ENCODE measurements around the gene DNAH14. TPM values are rescaled to one million over a fixed set of nuclear protein-coding genes. Genes with fewer than 3 reads are reported as not detected.

The DNAH14 gene
- total RNA-seq, 1 experiment from 2014 or later = 47.0 TPM

DNA sequence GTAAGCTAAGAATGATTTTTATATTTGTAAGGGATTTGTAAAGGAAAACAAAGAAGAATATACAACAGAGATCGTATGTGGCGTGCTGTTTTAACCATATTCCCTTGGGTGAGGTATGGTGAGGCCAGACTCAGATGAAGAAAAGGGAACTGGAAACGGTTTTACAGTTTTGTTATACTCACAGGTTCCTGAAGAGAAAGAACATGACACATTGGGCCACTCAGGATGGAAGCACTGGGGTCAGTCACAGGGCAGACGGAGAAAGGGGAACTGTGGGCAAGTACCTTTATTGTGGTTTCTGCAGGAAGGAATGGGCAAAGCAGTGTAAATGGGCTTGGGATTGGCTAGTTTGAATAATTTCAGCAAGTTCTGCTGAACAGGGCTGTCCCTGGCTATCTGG lies 321.0 kb downstream of the DNAH14 start:
- TF ChIP-seq, protein P1, sequence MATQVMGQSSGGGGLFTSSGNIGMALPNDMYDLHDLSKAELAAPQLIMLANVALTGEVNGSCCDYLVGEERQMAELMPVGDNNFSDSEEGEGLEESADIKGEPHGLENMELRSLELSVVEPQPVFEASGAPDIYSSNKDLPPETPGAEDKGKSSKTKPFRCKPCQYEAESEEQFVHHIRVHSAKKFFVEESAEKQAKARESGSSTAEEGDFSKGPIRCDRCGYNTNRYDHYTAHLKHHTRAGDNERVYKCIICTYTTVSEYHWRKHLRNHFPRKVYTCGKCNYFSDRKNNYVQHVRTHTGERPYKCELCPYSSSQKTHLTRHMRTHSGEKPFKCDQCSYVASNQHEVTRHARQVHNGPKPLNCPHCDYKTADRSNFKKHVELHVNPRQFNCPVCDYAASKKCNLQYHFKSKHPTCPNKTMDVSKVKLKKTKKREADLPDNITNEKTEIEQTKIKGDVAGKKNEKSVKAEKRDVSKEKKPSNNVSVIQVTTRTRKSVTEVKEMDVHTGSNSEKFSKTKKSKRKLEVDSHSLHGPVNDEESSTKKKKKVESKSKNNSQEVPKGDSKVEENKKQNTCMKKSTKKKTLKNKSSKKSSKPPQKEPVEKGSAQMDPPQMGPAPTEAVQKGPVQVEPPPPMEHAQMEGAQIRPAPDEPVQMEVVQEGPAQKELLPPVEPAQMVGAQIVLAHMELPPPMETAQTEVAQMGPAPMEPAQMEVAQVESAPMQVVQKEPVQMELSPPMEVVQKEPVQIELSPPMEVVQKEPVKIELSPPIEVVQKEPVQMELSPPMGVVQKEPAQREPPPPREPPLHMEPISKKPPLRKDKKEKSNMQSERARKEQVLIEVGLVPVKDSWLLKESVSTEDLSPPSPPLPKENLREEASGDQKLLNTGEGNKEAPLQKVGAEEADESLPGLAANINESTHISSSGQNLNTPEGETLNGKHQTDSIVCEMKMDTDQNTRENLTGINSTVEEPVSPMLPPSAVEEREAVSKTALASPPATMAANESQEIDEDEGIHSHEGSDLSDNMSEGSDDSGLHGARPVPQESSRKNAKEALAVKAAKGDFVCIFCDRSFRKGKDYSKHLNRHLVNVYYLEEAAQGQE (IDR thresholded peaks at IDR 0.05; ENCODE audit: insufficient read depth in 1 of 2, low read depth in 2 of 2, low read length in 1 of 2) = no peak
- TF ChIP-seq SIN3A (IDR thresholded peaks at IDR 0.05; ENCODE audit: borderline replicate concordance, insufficient read depth, low read depth, low read length) (no peak), POLR2AphosphoS5 (IDR thresholded peaks at IDR 0.05; ENCODE audit: low read depth, low read length) (no peak), TCF7L2 (IDR thresholded peaks at IDR 0.05; ENCODE audit: low read depth, low read length) (no peak)
- TF ChIP-seq, protein P2, sequence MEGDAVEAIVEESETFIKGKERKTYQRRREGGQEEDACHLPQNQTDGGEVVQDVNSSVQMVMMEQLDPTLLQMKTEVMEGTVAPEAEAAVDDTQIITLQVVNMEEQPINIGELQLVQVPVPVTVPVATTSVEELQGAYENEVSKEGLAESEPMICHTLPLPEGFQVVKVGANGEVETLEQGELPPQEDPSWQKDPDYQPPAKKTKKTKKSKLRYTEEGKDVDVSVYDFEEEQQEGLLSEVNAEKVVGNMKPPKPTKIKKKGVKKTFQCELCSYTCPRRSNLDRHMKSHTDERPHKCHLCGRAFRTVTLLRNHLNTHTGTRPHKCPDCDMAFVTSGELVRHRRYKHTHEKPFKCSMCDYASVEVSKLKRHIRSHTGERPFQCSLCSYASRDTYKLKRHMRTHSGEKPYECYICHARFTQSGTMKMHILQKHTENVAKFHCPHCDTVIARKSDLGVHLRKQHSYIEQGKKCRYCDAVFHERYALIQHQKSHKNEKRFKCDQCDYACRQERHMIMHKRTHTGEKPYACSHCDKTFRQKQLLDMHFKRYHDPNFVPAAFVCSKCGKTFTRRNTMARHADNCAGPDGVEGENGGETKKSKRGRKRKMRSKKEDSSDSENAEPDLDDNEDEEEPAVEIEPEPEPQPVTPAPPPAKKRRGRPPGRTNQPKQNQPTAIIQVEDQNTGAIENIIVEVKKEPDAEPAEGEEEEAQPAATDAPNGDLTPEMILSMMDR (IDR thresholded peaks at IDR 0.05) = no peak
- CTCF ChIA-PET = no interaction called here
- in situ Hi-C loops (cut with HindIII; ENCODE audit: low pct_unique_long_range_greater_than_20kb, low sequenced_read_pairs) (no loop called here), intact Hi-C loops (cut with micrococcal nuclease; ENCODE audit: unreplicated experiment) (no loop called here)
- no TSS peak for BruUV-seq (replicated peaks)
- no peak for ATAC-seq
- no peak overlapping the region for H3K4me3 ChIP-seq (ENCODE audit: low read depth in 2 of 2, low read length in 2 of 2)
- no peak overlapping the region for H3K27ac ChIP-seq (ENCODE audit: low read length)
- POLR2A ChIA-PET = no interaction called here
- H3K9me3 ChIP-seq (ENCODE audit: control insufficient read depth, insufficient read depth, low read depth, low read length) = no peaks in the 10 kb centered on the region
- no peak for DNase-seq (ENCODE audit: low read depth, low spot score)
- H3K4me1 ChIP-seq (ENCODE audit: control insufficient read depth, insufficient read depth, low read length) = no peaks in the 10 kb centered on the region
- no peaks in the 10 kb centered on the region for H3K27me3 ChIP-seq (ENCODE audit: control insufficient read depth, insufficient read depth, low read length)
- H3K36me3 ChIP-seq (ENCODE audit: control insufficient read depth, insufficient read depth, low read length) = no peaks in the 10 kb centered on the region

DNA sequence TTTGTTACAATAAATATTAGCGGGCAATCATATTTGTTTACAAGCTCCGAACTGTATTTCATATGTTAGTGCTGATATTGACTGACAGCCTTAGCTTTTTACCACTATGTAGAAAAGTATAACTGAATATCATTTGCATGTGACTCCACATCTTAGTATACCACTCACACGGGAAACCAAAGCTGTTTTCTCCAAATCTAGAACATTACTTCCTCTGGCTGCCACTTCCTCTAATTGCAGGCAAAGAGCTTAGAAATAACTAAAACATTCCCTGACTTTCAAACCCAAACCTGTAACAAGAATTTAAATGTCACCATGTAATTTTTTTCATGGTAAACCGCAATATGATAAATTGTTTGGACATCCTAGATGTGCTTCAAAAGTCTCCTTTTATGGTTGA lies 323.7 kb downstream of the DNAH14 start:
- ATAC-seq = no peak
- TF ChIP-seq POLR2AphosphoS5 (IDR thresholded peaks at IDR 0.05; ENCODE audit: low read depth, low read length) = no peak
- no peak for TF ChIP-seq SIN3A (IDR thresholded peaks at IDR 0.05; ENCODE audit: borderline replicate concordance, insufficient read depth, low read depth, low read length)
- no peaks in the 10 kb centered on the region for H3K36me3 ChIP-seq (ENCODE audit: control insufficient read depth, insufficient read depth, low read length)
- no peaks in the 10 kb centered on the region for H3K4me1 ChIP-seq (ENCODE audit: control insufficient read depth, insufficient read depth, low read length)
- POLR2A ChIA-PET = no interaction called here
- in situ Hi-C loops (cut with HindIII; ENCODE audit: low pct_unique_long_range_greater_than_20kb, low sequenced_read_pairs) = no loop called here
- CTCF ChIA-PET = no interaction called here
- no peak overlapping the region for H3K4me3 ChIP-seq (ENCODE audit: low read depth in 2 of 2, low read length in 2 of 2)
- H3K27ac ChIP-seq (ENCODE audit: low read length) = no peak overlapping the region
- no peaks in the 10 kb centered on the region for H3K27me3 ChIP-seq (ENCODE audit: control insufficient read depth, insufficient read depth, low read length)
- no peak for DNase-seq (ENCODE audit: low read depth, low spot score)
- BruUV-seq (replicated peaks) = no TSS peak
- no peaks in the 10 kb centered on the region for H3K9me3 ChIP-seq (ENCODE audit: control insufficient read depth, insufficient read depth, low read depth, low read length)
- intact Hi-C loops (cut with micrococcal nuclease; ENCODE audit: unreplicated experiment) = no loop called here

DNA sequence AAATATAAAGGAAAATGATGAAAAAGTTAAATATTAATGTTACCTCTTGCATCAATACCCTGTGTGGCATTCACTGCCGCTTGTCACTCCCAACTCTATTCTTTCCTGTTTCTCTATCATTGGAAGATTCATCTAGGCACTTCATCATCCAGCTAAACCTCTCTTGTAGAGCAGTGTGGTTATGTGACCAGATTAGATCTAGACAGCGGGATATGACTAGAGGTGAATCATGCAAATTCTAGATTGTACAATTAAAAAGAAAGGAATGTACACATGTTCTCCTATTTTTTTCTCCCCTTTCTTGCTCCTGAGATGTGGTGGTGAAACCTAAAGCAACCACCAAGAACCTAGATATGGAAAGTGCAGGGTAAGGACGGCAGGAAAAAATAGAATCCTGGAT lies 324.3 kb downstream of the DNAH14 start:
- ChIA-PET CTCF (no interaction called here), POLR2A (no interaction called here)
- TF ChIP-seq TCF7L2 (IDR thresholded peaks at IDR 0.05; ENCODE audit: low read depth, low read length) (no peak), SIN3A (IDR thresholded peaks at IDR 0.05; ENCODE audit: borderline replicate concordance, insufficient read depth, low read depth, low read length) (no peak), POLR2AphosphoS5 (IDR thresholded peaks at IDR 0.05; ENCODE audit: low read depth, low read length) (no peak)
- TF ChIP-seq, protein P2 (IDR thresholded peaks at IDR 0.05) = no peak
- TF ChIP-seq, protein P1 (IDR thresholded peaks at IDR 0.05; ENCODE audit: insufficient read depth in 1 of 2, low read depth in 2 of 2, low read length in 1 of 2) = no peak
- Histone ChIP-seq H3K36me3 (ENCODE audit: control insufficient read depth, insufficient read depth, low read length) (no peaks in the 10 kb centered on the region), H3K4me3 (ENCODE audit: low read depth in 2 of 2, low read length in 2 of 2) (no peak overlapping the region), H3K4me1 (ENCODE audit: control insufficient read depth, insufficient read depth, low read length) (no peaks in the 10 kb centered on the region), H3K9me3 (ENCODE audit: control insufficient read depth, insufficient read depth, low read depth, low read length) (no peaks in the 10 kb centered on the region), H3K27ac (ENCODE audit: low read length) (no peak overlapping the region), H3K27me3 (ENCODE audit: control insufficient read depth, insufficient read depth, low read length) (no peaks in the 10 kb centered on the region)
- DNase-seq (ENCODE audit: low read depth, low spot score) (no peak), ATAC-seq (no peak)
- no TSS peak for BruUV-seq (replicated peaks)
- intact Hi-C loops (cut with micrococcal nuclease; ENCODE audit: unreplicated experiment) = no loop called here
- in situ Hi-C loops (cut with HindIII; ENCODE audit: low pct_unique_long_range_greater_than_20kb, low sequenced_read_pairs) = no loop called here

Data from Panc1 (cell line).